HL-60/S4 treated with phorbol 12-myristate 13-acetate at 8.2 ng/mL for 4 days and 3 days (cell line): ENCODE results near the gene RCOR1.
"Not testable (repeated sequence)": the region's sequence is repeated elsewhere in the genome, so short reads cannot be mapped to it uniquely, and the experiment has no call there.

ENCODE experiments used
- in situ Hi-C: fragments of 300-500 bp; cut with MboI; formaldehyde crosslinking; loops from 2 replicates; pipeline ENCODE4 v1.15.0; 2022; ENCODE audit warnings: low sequenced_read_pairs

RCOR1 gene

GRCh38 chr14:102591944-102592762, at the start of gene RCOR1:
RCOR1 (plus strand) TSS chr14:102592649; CDS start chr14:102592887, 238 bp downstream.
- in situ Hi-C loops = no loop called here

GRCh38 chr14:102544046-102544746, 48.3 kb upstream of the RCOR1 start:
- in situ Hi-C loops = no loop called here

- in situ Hi-C loops = no loop called here
Observed at GRCh38 chr14:102544747-102545460, 47.5 kb upstream of the RCOR1 start.

GRCh38 chr14:102545461-102546265, 46.8 kb upstream of the RCOR1 start:
- in situ Hi-C loops = no loop called here

GRCh38 chr14:102548616-102549240, 43.7 kb upstream of the RCOR1 start:
- in situ Hi-C loops = no loop called here

- in situ Hi-C loops = not testable (repeated sequence)
Observed at GRCh38 chr14:102550927-102551401, 41.5 kb upstream of the RCOR1 start.

GRCh38 chr14:102551995-102552705, 40.3 kb upstream of the RCOR1 start:
- in situ Hi-C loops = no loop called here

GRCh38 chr14:102554821-102555819, 37.3 kb upstream of the RCOR1 start:
- in situ Hi-C loops = no loop called here

GRCh38 chr14:102556098-102556677, 36.3 kb upstream of the RCOR1 start:
- in situ Hi-C loops = no loop called here

GRCh38 chr14:102557434-102558226, 34.8 kb upstream of the RCOR1 start:
- in situ Hi-C loops = no loop called here

GRCh38 chr14:102558556-102558955, 33.9 kb upstream of the RCOR1 start:
- in situ Hi-C loops = no loop called here

GRCh38 chr14:102560458-102561261, 31.8 kb upstream of the RCOR1 start:
- in situ Hi-C loops = no loop called here

- in situ Hi-C loops = no loop called here
Observed at GRCh38 chr14:102565331-102565887, 27.0 kb upstream of the RCOR1 start.

GRCh38 chr14:102565959-102566358, 26.5 kb upstream of the RCOR1 start:
- in situ Hi-C loops = no loop called here

- in situ Hi-C loops = no loop called here
Observed at GRCh38 chr14:102568115-102568614, 24.3 kb upstream of the RCOR1 start.
